A549 (cell line): ENCODE data around the gene DEFB128. TPM values are rescaled to one million over a fixed set of nuclear protein-coding genes. Genes with fewer than 3 reads are reported as not detected.
"Not testable (repeated sequence)": the region's sequence is repeated elsewhere in the genome, so short reads cannot be mapped to it uniquely, and the experiment has no call there.

Experiments used
- ATAC-seq, 2 experiments: fragments of 200-7000 bp in 1 of 2; fragments of >200 bp in 1 of 2; cut with Nextera tagmentation in 1 of 2; cut with Tn5 transposase in 1 of 2; 3 replicates each; pipeline versions ENCODE4 v1.8.0 to v1.9.1; 2018 to 2020; ENCODE audit warnings: mild to moderate bottlenecking in 1 of 2, moderate library complexity in 1 of 2
- CTCF ChIA-PET: fragments of 300-600 bp; sonication (Branson Sonifier 250); formaldehyde crosslinking; extraction: SDS; loops from one replicate; lab custom pipeline; 2021; ENCODE audit warnings: antibody characterized with exemption, inconsistent platforms; lab: Yijun Ruan, JAX
- POLR2A ChIA-PET: fragments of 350-600 bp; formaldehyde crosslinking; extraction: SDS; loops from one replicate; lab custom pipeline; 2021; ENCODE audit warnings: antibody characterized with exemption, inconsistent platforms; lab: Yijun Ruan, JAX
- DNase-seq, 2 experiments: peaks; one replicate each; pipeline versions ENCODE4 v3.0.0 to v3.0.0-alpha.2; 2011 to 2016; ENCODE audit warnings: low read depth in 1 of 2, low spot score in 1 of 2
- FAIRE-seq: peaks from 2 replicates; lab custom pipeline; 2011; peaks lifted over from hg19 to GRCh38; lab: Jason Lieb, UNC
- H3K27ac ChIP-seq, 2 experiments: fragments of >200 bp; sonication (Bioruptor Twin); formaldehyde crosslinking; 3 replicates each; pipeline ENCODE4 v1.5.1; 2016 to 2017
- H3K4me1 ChIP-seq: fragments of >200 bp; sonication (Bioruptor Twin); formaldehyde crosslinking; 3 replicates; pipeline ENCODE4 v1.6.1; 2016
- H3K4me2 ChIP-seq: fragments of >200 bp; sonication (Bioruptor Twin); formaldehyde crosslinking; 3 replicates; pipeline ENCODE4 v1.6.1; 2016
- H3K4me3 ChIP-seq: fragments of >200 bp; sonication (Bioruptor Twin); formaldehyde crosslinking; 3 replicates; pipeline ENCODE4 v1.5.1; 2016
- H3K9me3 ChIP-seq: fragments of >200 bp; sonication (Bioruptor Twin); formaldehyde crosslinking; 3 replicates; pipeline ENCODE4 v1.6.1; 2016
- ATOH8 ChIP-seq: fragments of 250-450 bp; sonication (Bioruptor Pico); IDR thresholded peaks from 2 replicates; pipeline ENCODE4 v1.5.0; 2020; ENCODE audit warnings: low read depth, mild to moderate bottlenecking, moderate library complexity
- BHLHE40 ChIP-seq: IDR thresholded peaks from 2 replicates; pipeline ENCODE4 v1.6.1; 2012; ENCODE audit warnings: low read depth, low read length, inconsistent platforms
- CBX2 ChIP-seq: fragments of 200-600 bp; sonication (generic); IDR thresholded peaks from 2 replicates; pipeline ENCODE4 v1.6.1; 2016; ENCODE audit warnings: low read depth, mild to moderate bottlenecking, borderline replicate concordance
- CEBPB ChIP-seq, 2 experiments: fragments of >200 bp in 1 of 2; sonication (Bioruptor Twin) in 1 of 2; formaldehyde crosslinking in 1 of 2; IDR thresholded peaks; 2 replicates each; pipeline ENCODE4 v1.6.1; 2012 to 2016
- CHD2 ChIP-seq: fragments of 150-350 bp; IDR thresholded peaks from 2 replicates; pipeline ENCODE4 v1.6.1; 2014; ENCODE audit warnings: low read length; ENCODE audit not compliant: partially characterized antibody
- CHD4 ChIP-seq: fragments of 200-600 bp; sonication (generic); IDR thresholded peaks from 2 replicates; pipeline ENCODE4 v1.6.1; 2016; ENCODE audit warnings: antibody characterized with exemption, mild to moderate bottlenecking, borderline replicate concordance
- EHMT2 ChIP-seq: fragments of 200-600 bp; sonication (generic); IDR thresholded peaks from 2 replicates; pipeline ENCODE4 v1.6.1; 2016; ENCODE audit warnings: antibody characterized with exemption, low read depth, mild to moderate bottlenecking, moderate library complexity
- FOSL2 ChIP-seq, 2 experiments: fragments of 450-650 bp in 1 of 2; fragments of >200 bp in 1 of 2; sonication (Bioruptor Twin) in 1 of 2; formaldehyde crosslinking; IDR thresholded peaks; 2 replicates each; pipeline versions ENCODE4 v1.5.0 to v1.6.1; 2016 to 2020; ENCODE audit warnings: mild to moderate bottlenecking in 1 of 2, moderate library complexity in 1 of 2
- FOXS1 ChIP-seq: fragments of 250-450 bp; sonication (Bioruptor Pico); IDR thresholded peaks from 2 replicates; pipeline ENCODE4 v1.5.0; 2020; ENCODE audit warnings: mild to moderate bottlenecking, moderate library complexity
- GATA3 ChIP-seq: IDR thresholded peaks from 2 replicates; pipeline ENCODE4 v1.6.1; 2012; ENCODE audit warnings: borderline replicate concordance
- HOXA7 ChIP-seq: fragments of 250-450 bp; sonication (Bioruptor Pico); IDR thresholded peaks from 2 replicates; pipeline ENCODE4 v1.5.0; 2020; ENCODE audit warnings: mild to moderate bottlenecking, moderate library complexity
- HOXB13 ChIP-seq: fragments of 250-450 bp; sonication (Bioruptor Pico); IDR thresholded peaks from 2 replicates; pipeline ENCODE4 v1.5.0; 2020; ENCODE audit warnings: low read depth, mild to moderate bottlenecking, moderate library complexity
- HOXB5 ChIP-seq: fragments of 250-450 bp; sonication (Bioruptor Pico); IDR thresholded peaks from 2 replicates; pipeline ENCODE4 v1.5.0; 2020; ENCODE audit warnings: mild to moderate bottlenecking, moderate library complexity
- KDM1A ChIP-seq: fragments of 200-600 bp; sonication (generic); IDR thresholded peaks from 2 replicates; pipeline ENCODE4 v1.6.1; 2016; ENCODE audit warnings: low read depth, mild to moderate bottlenecking
- MAX ChIP-seq: IDR thresholded peaks from 2 replicates; pipeline ENCODE4 v1.6.1; 2012
- NPAS2 ChIP-seq: fragments of 250-450 bp; sonication (Bioruptor Pico); IDR thresholded peaks from 2 replicates; pipeline ENCODE4 v1.8.0; 2022; ENCODE audit warnings: mild to moderate bottlenecking, moderate library complexity, borderline replicate concordance
- POLR2AphosphoS2 ChIP-seq: conservative IDR thresholded peaks from 2 replicates; pipeline ENCODE4 v1.6.1; 2012; ENCODE audit warnings: low read length, improper control_type of control experiment, inconsistent platforms
- RAD21 ChIP-seq, 2 experiments: fragments of >200 bp in 1 of 2; sonication (Bioruptor Twin) in 1 of 2; formaldehyde crosslinking in 1 of 2; IDR thresholded peaks in 1 of 2; conservative IDR thresholded peaks in 1 of 2; 2 replicates in 1 of 2; 3 replicates in 1 of 2; pipeline ENCODE4 v1.6.1; 2012 to 2018; ENCODE audit warnings: inconsistent platforms in 1 of 2
- RARB ChIP-seq: fragments of 250-450 bp; sonication (Bioruptor Pico); IDR thresholded peaks from 2 replicates; pipeline ENCODE4 v1.8.0; 2021; ENCODE audit warnings: mild to moderate bottlenecking, moderate library complexity
- RCOR1 ChIP-seq: fragments of 150-350 bp; IDR thresholded peaks from 2 replicates; pipeline ENCODE4 v1.6.1; 2014; ENCODE audit warnings: antibody characterized with exemption, low read length, low read depth
- RFX5 ChIP-seq: fragments of 450-650 bp; IDR thresholded peaks from 2 replicates; pipeline ENCODE4 v1.7.1; 2014; ENCODE audit warnings: antibody characterized with exemption, mild to moderate bottlenecking, moderate library complexity
- RNF2 ChIP-seq: fragments of 200-600 bp; sonication (generic); IDR thresholded peaks from 2 replicates; pipeline ENCODE4 v1.6.1; 2016; ENCODE audit warnings: low read depth, mild to moderate bottlenecking, antibody characterized with exemption, moderate library complexity, borderline replicate concordance
- TP53 ChIP-seq: fragments of 250-450 bp; sonication (Bioruptor Pico); IDR thresholded peaks from 2 replicates; pipeline ENCODE4 v1.5.0; 2021; ENCODE audit warnings: mild to moderate bottlenecking, moderate library complexity
- ZC3H11A ChIP-seq: fragments of 450-650 bp; IDR thresholded peaks from 2 replicates; pipeline ENCODE4 v1.6.1; 2014; ENCODE audit warnings: antibody characterized with exemption, mild to moderate bottlenecking
- ZFP36 ChIP-seq: fragments of 450-650 bp; IDR thresholded peaks from 2 replicates; pipeline ENCODE4 v1.6.1; 2014; ENCODE audit warnings: borderline replicate concordance; ENCODE audit not compliant: partially characterized antibody
- ZNF302 ChIP-seq: fragments of 250-450 bp; sonication (Bioruptor Pico); IDR thresholded peaks from 2 replicates; pipeline ENCODE4 v1.9.0; 2021; ENCODE audit warnings: inconsistent platforms, mild to moderate bottlenecking, moderate library complexity
- WGBS: methylation state at CpG from one replicate; pipeline ENCODE4 v1.1.6; 2017; ENCODE audit errors: missing lambda C conversion rate; 5-methylcytosine and 5-hydroxymethylcytosine counted together
- polyA plus RNA-seq, 4 experiments: library from polyadenylated mRNA; depleted of rRNA in 3 of 4; stranded (reverse); fragments of >200 nt; fragmentation: RNase III in 1 of 4; extraction: RNeasy Plus Mini Kit Qiagen cat#74134 plus additional on column Dnase treatment in 1 of 4; gene quantifications; 2 replicates in 3 of 4; 3 replicates in 1 of 4; pipeline ENCODE4 v1.2.3, GENCODE V29; 2011 to 2017
- TF ChIP-seq, protein P1 (sequence below): fragments of 150-350 bp; IDR thresholded peaks from 2 replicates; pipeline ENCODE4 v1.6.1; 2014; ENCODE audit warnings: low read depth, mild to moderate bottlenecking, low read length
- TF ChIP-seq, protein P2 (sequence below): fragments of 450-650 bp; IDR thresholded peaks from 2 replicates; pipeline ENCODE4 v1.6.1; 2014; ENCODE audit warnings: antibody characterized with exemption

The DEFB128 gene
- polyA plus RNA-seq, 2 of the 4 experiments (the other 2 are of a cell fraction), result not detected

GRCh38 chr20:208942-209566 is 19.5 kb upstream of the DEFB128 start (continued):
- TF ChIP-seq MAX, result peak; percentile 26; the same call in 1 of the 2 replicates
- no peak for TF ChIP-seq GATA3
- peak; percentile 61 to 73; a peak in 4 of 5 replicates for TF ChIP-seq RAD21 (conservative IDR thresholded peaks at IDR 0.05 in 1 of 2, IDR thresholded peaks at IDR 0.05 in 1 of 2)
- TF ChIP-seq POLR2AphosphoS2, result no peak

GRCh38 chr20:203630-204029 is 14.1 kb upstream of the DEFB128 start:
- H3K9me3 ChIP-seq, ATAC-seq, H3K4me2 ChIP-seq, H3K27ac ChIP-seq, H3K4me1 ChIP-seq, CTCF ChIA-PET, DNase-seq, POLR2A ChIA-PET, FAIRE-seq, H3K4me3 ChIP-seq: not testable (repeated sequence)
- 23% methylated on average over 4 of the region's 4 CpGs for WGBS

- CTCF ChIA-PET, result interaction anchor here (0.9 kb wide), 1 partner anchor 14 kb away, joined by 4 read pairs; no protein-coding TSS in a partner anchor
- H3K27ac ChIP-seq, result no peak overlapping the region
- H3K4me2 ChIP-seq, result no peak overlapping the region
- H3K4me3 ChIP-seq, result no peak overlapping the region
- FAIRE-seq (no peak), ATAC-seq (no peak), DNase-seq (no peak)
- no peak for TF ChIP-seq HOXA7
- no peak for TF ChIP-seq BHLHE40
- TF ChIP-seq ZFP36, result no peak
- TF ChIP-seq RAD21 (conservative IDR thresholded peaks at IDR 0.05 in 1 of 2, IDR thresholded peaks at IDR 0.05 in 1 of 2), result no peak
- no peak for TF ChIP-seq NPAS2
- no peak for TF ChIP-seq EHMT2
- no peak for TF ChIP-seq CHD4
- no peak for TF ChIP-seq KDM1A
- no peak for TF ChIP-seq FOXS1 (CRISPR knock-in tag)
- TF ChIP-seq FOSL2 (IDR thresholded peaks at IDR 0.05), result no peak
- no peak for TF ChIP-seq FOSL2 (CRISPR knock-in tag; IDR thresholded peaks at IDR 0.05)
- no peak for TF ChIP-seq TP53 (CRISPR knock-in tag)
- TF ChIP-seq, protein P1, sequence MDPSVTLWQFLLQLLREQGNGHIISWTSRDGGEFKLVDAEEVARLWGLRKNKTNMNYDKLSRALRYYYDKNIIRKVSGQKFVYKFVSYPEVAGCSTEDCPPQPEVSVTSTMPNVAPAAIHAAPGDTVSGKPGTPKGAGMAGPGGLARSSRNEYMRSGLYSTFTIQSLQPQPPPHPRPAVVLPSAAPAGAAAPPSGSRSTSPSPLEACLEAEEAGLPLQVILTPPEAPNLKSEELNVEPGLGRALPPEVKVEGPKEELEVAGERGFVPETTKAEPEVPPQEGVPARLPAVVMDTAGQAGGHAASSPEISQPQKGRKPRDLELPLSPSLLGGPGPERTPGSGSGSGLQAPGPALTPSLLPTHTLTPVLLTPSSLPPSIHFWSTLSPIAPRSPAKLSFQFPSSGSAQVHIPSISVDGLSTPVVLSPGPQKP, result no peak
- TF ChIP-seq RARB (CRISPR knock-in tag), result no peak
- no peak for TF ChIP-seq MAX
- TF ChIP-seq HOXB5, result no peak
- no peak for TF ChIP-seq RNF2
- TF ChIP-seq RCOR1, result no peak
- no peak for TF ChIP-seq ZNF302 (CRISPR knock-in tag)
- no peak for TF ChIP-seq RFX5
- 24% methylated on average over 4 of the region's 4 CpGs for WGBS
- no peaks in the 10 kb centered on the region for H3K9me3 ChIP-seq
- H3K4me1 ChIP-seq, result no peaks in the 10 kb centered on the region
- POLR2A ChIA-PET, result no interaction called here
Measured at GRCh38 chr20:199996-200395, 10.5 kb upstream of the DEFB128 start.

DNA sequence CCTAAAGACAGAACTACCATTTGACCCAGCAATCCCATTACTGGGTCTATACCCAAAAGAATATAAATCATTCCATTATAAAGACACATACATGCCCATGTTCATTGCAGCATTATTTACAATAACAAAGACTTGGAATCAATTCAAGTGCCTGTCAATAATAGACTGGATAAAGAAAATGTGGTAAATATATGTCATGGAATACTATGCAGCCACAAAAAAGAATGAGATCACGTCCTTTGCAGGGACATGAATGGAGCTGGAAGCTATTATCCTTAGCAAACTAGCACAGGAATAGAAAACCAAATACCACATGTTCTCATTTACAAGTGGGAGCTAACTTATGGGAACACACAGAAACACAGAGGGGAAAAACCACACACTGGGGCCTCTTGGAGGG is 8.7 kb upstream of the DEFB128 start:
- Histone ChIP-seq H3K9me3 (no peaks in the 10 kb centered on the region), H3K4me1 (no peaks in the 10 kb centered on the region), H3K4me2 (no peak overlapping the region), H3K27ac (no peak overlapping the region), H3K4me3 (no peak overlapping the region)
- DNase-seq (no peak), ATAC-seq (no peak), FAIRE-seq (no peak)
- ChIA-PET CTCF (interaction anchor here (0.6 kb wide), 1 partner anchor 1644 kb away, joined by 3 read pairs; no protein-coding TSS in a partner anchor), POLR2A (no interaction called here)
- WGBS, result 5% methylated on average over 1 of the region's 1 CpG
- TF ChIP-seq, protein P1, result no peak
- TF ChIP-seq HOXB13 (no peak), CBX2 (no peak), RFX5 (no peak), RCOR1 (no peak), CHD2 (no peak), ZC3H11A (no peak), CEBPB (IDR thresholded peaks at IDR 0.05) (no peak), ATOH8 (no peak), EHMT2 (no peak), ZFP36 (no peak)
- TF ChIP-seq, protein P2, sequence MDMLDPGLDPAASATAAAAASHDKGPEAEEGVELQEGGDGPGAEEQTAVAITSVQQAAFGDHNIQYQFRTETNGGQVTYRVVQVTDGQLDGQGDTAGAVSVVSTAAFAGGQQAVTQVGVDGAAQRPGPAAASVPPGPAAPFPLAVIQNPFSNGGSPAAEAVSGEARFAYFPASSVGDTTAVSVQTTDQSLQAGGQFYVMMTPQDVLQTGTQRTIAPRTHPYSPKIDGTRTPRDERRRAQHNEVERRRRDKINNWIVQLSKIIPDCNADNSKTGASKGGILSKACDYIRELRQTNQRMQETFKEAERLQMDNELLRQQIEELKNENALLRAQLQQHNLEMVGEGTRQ, result no peak
